Measurements from ENCODE around the gene RAPGEF6.

Gene RAPGEF6

GRCh38 chr5:131671409-131671808 is 36.4 kb upstream of the RAPGEF6 start:
- TF ChIP-seq TAF1 (IDR thresholded peaks at IDR 0.05; ENCODE audit: borderline replicate concordance, insufficient read depth, low read length) (no peak), POLR2AphosphoS5 (IDR thresholded peaks at IDR 0.05; ENCODE audit: low read depth, low read length) (no peak), FOXP2 (optimal IDR thresholded peaks at IDR 0.05; ENCODE audit: borderline replicate concordance, extremely low read depth, extremely low read length, insufficient read depth) (no peak), SIN3A (IDR thresholded peaks at IDR 0.05; ENCODE audit: borderline replicate concordance, insufficient read depth, low read length) (no peak)
- TF ChIP-seq, protein P1, sequence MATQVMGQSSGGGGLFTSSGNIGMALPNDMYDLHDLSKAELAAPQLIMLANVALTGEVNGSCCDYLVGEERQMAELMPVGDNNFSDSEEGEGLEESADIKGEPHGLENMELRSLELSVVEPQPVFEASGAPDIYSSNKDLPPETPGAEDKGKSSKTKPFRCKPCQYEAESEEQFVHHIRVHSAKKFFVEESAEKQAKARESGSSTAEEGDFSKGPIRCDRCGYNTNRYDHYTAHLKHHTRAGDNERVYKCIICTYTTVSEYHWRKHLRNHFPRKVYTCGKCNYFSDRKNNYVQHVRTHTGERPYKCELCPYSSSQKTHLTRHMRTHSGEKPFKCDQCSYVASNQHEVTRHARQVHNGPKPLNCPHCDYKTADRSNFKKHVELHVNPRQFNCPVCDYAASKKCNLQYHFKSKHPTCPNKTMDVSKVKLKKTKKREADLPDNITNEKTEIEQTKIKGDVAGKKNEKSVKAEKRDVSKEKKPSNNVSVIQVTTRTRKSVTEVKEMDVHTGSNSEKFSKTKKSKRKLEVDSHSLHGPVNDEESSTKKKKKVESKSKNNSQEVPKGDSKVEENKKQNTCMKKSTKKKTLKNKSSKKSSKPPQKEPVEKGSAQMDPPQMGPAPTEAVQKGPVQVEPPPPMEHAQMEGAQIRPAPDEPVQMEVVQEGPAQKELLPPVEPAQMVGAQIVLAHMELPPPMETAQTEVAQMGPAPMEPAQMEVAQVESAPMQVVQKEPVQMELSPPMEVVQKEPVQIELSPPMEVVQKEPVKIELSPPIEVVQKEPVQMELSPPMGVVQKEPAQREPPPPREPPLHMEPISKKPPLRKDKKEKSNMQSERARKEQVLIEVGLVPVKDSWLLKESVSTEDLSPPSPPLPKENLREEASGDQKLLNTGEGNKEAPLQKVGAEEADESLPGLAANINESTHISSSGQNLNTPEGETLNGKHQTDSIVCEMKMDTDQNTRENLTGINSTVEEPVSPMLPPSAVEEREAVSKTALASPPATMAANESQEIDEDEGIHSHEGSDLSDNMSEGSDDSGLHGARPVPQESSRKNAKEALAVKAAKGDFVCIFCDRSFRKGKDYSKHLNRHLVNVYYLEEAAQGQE (IDR thresholded peaks at IDR 0.05; ENCODE audit: insufficient read depth in 1 of 2, low read depth in 2 of 2, low read length in 2 of 2), result no peak

- no peak for TF ChIP-seq FOXP2 (optimal IDR thresholded peaks at IDR 0.05; ENCODE audit: borderline replicate concordance, extremely low read depth, extremely low read length, insufficient read depth)
- TF ChIP-seq TAF1 (IDR thresholded peaks at IDR 0.05; ENCODE audit: borderline replicate concordance, insufficient read depth, low read length), result no peak
- TF ChIP-seq POLR2AphosphoS5 (IDR thresholded peaks at IDR 0.05; ENCODE audit: low read depth, low read length), result no peak
- no peak for TF ChIP-seq SIN3A (IDR thresholded peaks at IDR 0.05; ENCODE audit: borderline replicate concordance, insufficient read depth, low read length)
- TF ChIP-seq, protein P1 (IDR thresholded peaks at IDR 0.05; ENCODE audit: insufficient read depth in 1 of 2, low read depth in 2 of 2, low read length in 2 of 2), result no peak
These were observed 29.9 kb upstream of the RAPGEF6 start for GRCh38 chr5:131664929-131665328.

DNA sequence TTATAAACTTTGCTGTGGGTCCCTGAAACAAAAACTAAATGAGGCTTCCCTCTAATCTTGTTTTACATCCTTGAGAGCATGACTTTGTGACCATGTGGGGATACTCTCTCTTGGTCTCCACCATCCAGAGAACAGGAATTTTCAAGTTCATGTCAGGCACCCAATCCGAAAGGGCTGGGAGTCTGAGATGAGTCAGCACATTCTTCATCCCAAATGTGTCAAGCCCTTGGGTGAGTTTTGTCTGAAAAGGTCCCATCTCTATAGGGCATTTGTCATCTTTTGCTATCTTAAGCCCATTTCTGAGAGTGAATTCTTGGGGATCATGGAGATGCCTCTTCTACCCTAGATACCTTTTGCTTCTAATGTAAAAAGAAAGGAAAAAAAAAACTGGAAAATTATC is 26.9 kb upstream of the RAPGEF6 start:
- TF ChIP-seq FOXP2 (optimal IDR thresholded peaks at IDR 0.05; ENCODE audit: borderline replicate concordance, extremely low read depth, extremely low read length, insufficient read depth), result no peak
- no peak for TF ChIP-seq SIN3A (IDR thresholded peaks at IDR 0.05; ENCODE audit: borderline replicate concordance, insufficient read depth, low read length)
- TF ChIP-seq, protein P1 (IDR thresholded peaks at IDR 0.05; ENCODE audit: insufficient read depth in 1 of 2, low read depth in 2 of 2, low read length in 2 of 2), result no peak
- no peak for TF ChIP-seq POLR2AphosphoS5 (IDR thresholded peaks at IDR 0.05; ENCODE audit: low read depth, low read length)
- no peak for TF ChIP-seq TAF1 (IDR thresholded peaks at IDR 0.05; ENCODE audit: borderline replicate concordance, insufficient read depth, low read length)

GRCh38 chr5:131659841-131660240 is 24.8 kb upstream of the RAPGEF6 start:
- TF ChIP-seq POLR2AphosphoS5 (IDR thresholded peaks at IDR 0.05; ENCODE audit: low read depth, low read length), result no peak
- no peak for TF ChIP-seq TAF1 (IDR thresholded peaks at IDR 0.05; ENCODE audit: borderline replicate concordance, insufficient read depth, low read length)
- no peak for TF ChIP-seq SIN3A (IDR thresholded peaks at IDR 0.05; ENCODE audit: borderline replicate concordance, insufficient read depth, low read length)
- TF ChIP-seq, protein P1 (IDR thresholded peaks at IDR 0.05; ENCODE audit: insufficient read depth in 1 of 2, low read depth in 2 of 2, low read length in 2 of 2), result no peak
- TF ChIP-seq FOXP2 (optimal IDR thresholded peaks at IDR 0.05; ENCODE audit: borderline replicate concordance, extremely low read depth, extremely low read length, insufficient read depth), result no peak

DNA sequence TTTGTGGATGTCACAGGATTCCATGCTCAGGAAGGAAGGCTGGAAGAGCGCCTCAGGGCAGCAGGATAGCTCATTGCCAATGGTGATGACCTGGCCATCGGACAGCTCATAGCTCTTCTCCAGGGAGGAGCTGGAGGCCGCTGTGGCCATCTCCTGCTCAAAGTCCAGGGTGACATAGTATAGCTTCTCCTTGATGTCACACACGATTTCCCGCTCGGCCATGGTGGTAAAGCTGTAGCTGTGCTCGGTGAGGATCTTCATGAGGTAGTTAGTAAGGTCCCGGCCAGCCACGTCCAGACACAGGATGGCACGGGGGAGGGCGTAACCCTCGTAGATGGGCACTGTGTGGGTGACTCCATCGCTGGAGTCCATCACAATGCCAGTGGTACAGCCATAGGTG is 24.3 kb upstream of the RAPGEF6 start:
- TF ChIP-seq, protein P1 (IDR thresholded peaks at IDR 0.05; ENCODE audit: insufficient read depth in 1 of 2, low read depth in 2 of 2, low read length in 2 of 2), result no peak
- TF ChIP-seq FOXP2 (optimal IDR thresholded peaks at IDR 0.05; ENCODE audit: borderline replicate concordance, extremely low read depth, extremely low read length, insufficient read depth), result no peak
- TF ChIP-seq SIN3A (IDR thresholded peaks at IDR 0.05; ENCODE audit: borderline replicate concordance, insufficient read depth, low read length), result no peak
- no peak for TF ChIP-seq POLR2AphosphoS5 (IDR thresholded peaks at IDR 0.05; ENCODE audit: low read depth, low read length)
- no peak for TF ChIP-seq TAF1 (IDR thresholded peaks at IDR 0.05; ENCODE audit: borderline replicate concordance, insufficient read depth, low read length)

Data from PFSK-1 (cell line).